Osteoblast (primary cell): ENCODE measurements around the gene ZFHX2. TPM values are rescaled to one million over a fixed set of nuclear protein-coding genes. Genes with fewer than 3 reads are reported as not detected.

Experiments used
- DNase-seq: peaks from one replicate; pipeline ENCODE4 v3.0.0; 2011; ENCODE audit warnings: low spot score, mixed read lengths; ENCODE audit not compliant: insufficient read length; ENCODE audit errors: missing footprints
- H2AFZ ChIP-seq: 2 replicates; pipeline ENCODE4 v1.6.0; 2011; ENCODE audit warnings: mild to moderate bottlenecking, low read length
- H3K27ac ChIP-seq: 2 replicates; pipeline ENCODE4 v1.5.1; 2011; ENCODE audit warnings: mild to moderate bottlenecking, low read depth, low read length, moderate library complexity
- H3K27me3 ChIP-seq: 2 replicates; pipeline ENCODE4 v1.6.0; 2012; ENCODE audit warnings: mild to moderate bottlenecking, control low read depth, inconsistent platforms, low read length, moderate library complexity; ENCODE audit not compliant: insufficient read depth
- H3K36me3 ChIP-seq: 2 replicates; pipeline ENCODE4 v1.5.1; 2011; ENCODE audit warnings: mild to moderate bottlenecking, low read length, control low read depth, moderate library complexity; ENCODE audit not compliant: insufficient read depth
- H3K4me1 ChIP-seq: 2 replicates; pipeline ENCODE4 v1.5.1; 2011; ENCODE audit warnings: mild to moderate bottlenecking, low read length, control low read depth, moderate library complexity; ENCODE audit not compliant: insufficient read depth
- H3K4me2 ChIP-seq: 2 replicates; pipeline ENCODE4 v1.6.0; 2011; ENCODE audit warnings: mild to moderate bottlenecking, low read length; ENCODE audit not compliant: insufficient read depth
- H3K4me3 ChIP-seq: fragments of 200-600 bp; sonication (generic); 3 replicates; pipeline ENCODE4 v1.5.1; 2012; ENCODE audit warnings: mild to moderate bottlenecking, low read length, inconsistent platforms; ENCODE audit not compliant: insufficient read depth
- H3K79me2 ChIP-seq: 2 replicates; pipeline ENCODE4 v1.6.0; 2012; ENCODE audit warnings: mild to moderate bottlenecking, low read length, control low read depth, inconsistent platforms; ENCODE audit not compliant: insufficient read depth
- H3K9me3 ChIP-seq: 2 replicates; pipeline ENCODE4 v1.5.1; 2011; ENCODE audit warnings: low read depth, low read length, control low read depth
- H4K20me1 ChIP-seq: 2 replicates; pipeline ENCODE4 v1.6.0; 2012; ENCODE audit warnings: mild to moderate bottlenecking, low read length, control low read depth; ENCODE audit not compliant: insufficient read depth
- total RNA-seq: library from RNA; depleted of rRNA; stranded (reverse); fragments of >200 nt; gene quantifications from 2 replicates; pipeline ENCODE4 v1.2.3, GENCODE V29; 2012
- TF ChIP-seq, protein P1 (sequence below): IDR thresholded peaks from 2 replicates; pipeline ENCODE4 v1.5.1; 2011; ENCODE audit warnings: mild to moderate bottlenecking, low read depth, low read length, moderate library complexity; ENCODE audit errors: extremely low read depth

Gene ZFHX2
- total RNA-seq, 1 donor, result 0.72 TPM

DNA sequence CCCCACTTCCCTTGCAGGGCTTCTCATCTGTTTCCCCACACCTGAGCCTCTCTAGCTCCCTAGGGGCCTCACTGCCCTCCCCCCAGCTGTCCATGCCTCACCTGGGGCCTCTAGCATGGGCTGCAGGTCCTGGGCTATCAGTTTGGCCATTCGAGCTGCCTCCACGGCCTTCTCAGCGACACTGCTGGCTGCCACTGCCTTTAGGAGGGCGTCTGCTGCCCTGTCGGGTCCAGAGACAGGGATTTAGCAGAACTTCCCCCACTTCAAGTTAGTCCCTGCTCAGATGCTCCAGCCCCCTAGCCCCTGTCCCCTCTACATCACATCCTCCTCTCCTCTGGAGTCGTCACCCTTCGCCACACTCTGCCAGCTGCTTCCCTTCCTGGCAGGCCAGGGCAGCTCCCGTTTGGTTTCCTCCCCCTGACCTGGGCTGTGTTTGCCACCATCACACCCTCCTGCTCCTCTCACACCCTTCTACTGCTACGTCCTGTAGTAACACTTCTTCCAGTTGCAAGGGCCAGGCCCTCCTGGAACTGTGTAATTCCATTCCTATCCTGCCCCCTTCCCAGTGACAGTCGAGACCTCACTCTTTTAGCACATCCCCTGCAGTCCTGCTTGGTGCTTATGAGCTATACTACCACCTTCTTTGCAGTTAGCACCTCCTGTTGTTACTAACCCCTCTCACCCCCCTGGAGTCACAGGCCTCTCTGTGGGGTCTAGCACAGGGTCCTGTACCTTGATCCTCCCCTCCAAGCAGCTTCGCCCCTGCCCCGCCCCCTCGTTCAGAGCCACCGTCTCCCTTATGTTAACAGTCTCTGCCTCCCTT, 20.3 kb upstream of the ZFHX2 start:
- Histone ChIP-seq H3K9me3 (no peaks in the 10 kb centered on the region), H3K27me3 (peaks cover 49% of the 10 kb centered on the region), H3K4me3 (no peak overlapping the region), H3K27ac (no peak overlapping the region), H3K79me2 (no peaks in the 10 kb centered on the region), H3K4me2 (no peak overlapping the region), H3K4me1 (peaks cover 7% of the 10 kb centered on the region), H2AFZ (no peak overlapping the region), H3K36me3 (no peaks in the 10 kb centered on the region), H4K20me1 (no peaks in the 10 kb centered on the region)
- TF ChIP-seq, protein P1, sequence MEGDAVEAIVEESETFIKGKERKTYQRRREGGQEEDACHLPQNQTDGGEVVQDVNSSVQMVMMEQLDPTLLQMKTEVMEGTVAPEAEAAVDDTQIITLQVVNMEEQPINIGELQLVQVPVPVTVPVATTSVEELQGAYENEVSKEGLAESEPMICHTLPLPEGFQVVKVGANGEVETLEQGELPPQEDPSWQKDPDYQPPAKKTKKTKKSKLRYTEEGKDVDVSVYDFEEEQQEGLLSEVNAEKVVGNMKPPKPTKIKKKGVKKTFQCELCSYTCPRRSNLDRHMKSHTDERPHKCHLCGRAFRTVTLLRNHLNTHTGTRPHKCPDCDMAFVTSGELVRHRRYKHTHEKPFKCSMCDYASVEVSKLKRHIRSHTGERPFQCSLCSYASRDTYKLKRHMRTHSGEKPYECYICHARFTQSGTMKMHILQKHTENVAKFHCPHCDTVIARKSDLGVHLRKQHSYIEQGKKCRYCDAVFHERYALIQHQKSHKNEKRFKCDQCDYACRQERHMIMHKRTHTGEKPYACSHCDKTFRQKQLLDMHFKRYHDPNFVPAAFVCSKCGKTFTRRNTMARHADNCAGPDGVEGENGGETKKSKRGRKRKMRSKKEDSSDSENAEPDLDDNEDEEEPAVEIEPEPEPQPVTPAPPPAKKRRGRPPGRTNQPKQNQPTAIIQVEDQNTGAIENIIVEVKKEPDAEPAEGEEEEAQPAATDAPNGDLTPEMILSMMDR, result no peak
- peak; percentile 69 for DNase-seq

DNA sequence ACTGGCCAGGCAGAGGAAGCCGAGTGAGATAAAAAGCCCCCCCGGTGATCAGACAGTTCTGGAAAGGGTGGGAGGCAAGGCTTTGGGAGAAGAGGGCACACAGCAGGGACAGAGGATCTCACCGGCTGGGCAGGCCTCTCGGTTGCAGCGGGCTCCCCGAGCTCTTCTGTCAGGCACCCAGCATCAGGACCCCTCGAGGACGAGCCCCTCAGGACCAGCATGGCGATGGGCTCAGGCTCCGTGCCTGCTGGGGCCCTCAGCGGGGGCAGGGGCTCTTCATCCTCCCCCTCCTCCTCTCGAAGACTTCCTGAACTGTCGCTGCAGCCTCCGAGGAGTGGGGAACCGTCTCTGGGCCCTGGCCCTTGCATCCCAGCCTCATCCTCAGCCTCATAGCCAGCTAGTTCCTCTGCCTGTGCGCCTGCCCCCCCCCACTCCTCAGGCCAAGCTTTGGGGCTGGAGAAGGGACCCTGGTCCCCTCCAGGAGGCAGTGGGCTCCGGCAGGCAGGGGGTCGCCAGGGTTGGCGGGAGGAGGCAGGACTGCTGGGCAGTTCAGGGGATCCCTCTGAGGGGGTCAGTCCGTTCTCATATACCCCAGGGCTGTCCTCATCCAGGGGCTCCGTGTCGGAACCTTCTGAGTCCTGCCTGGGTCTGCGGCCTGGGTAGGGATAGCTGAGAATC, 19.4 kb upstream of the ZFHX2 start:
- Histone ChIP-seq H3K4me2 (no peak overlapping the region), H3K4me1 (peaks cover 12% of the 10 kb centered on the region), H3K9me3 (no peaks in the 10 kb centered on the region), H2AFZ (no peak overlapping the region), H3K4me3 (no peak overlapping the region), H4K20me1 (no peaks in the 10 kb centered on the region), H3K27me3 (peaks cover 40% of the 10 kb centered on the region), H3K27ac (no peak overlapping the region), H3K79me2 (no peaks in the 10 kb centered on the region), H3K36me3 (no peaks in the 10 kb centered on the region)
- TF ChIP-seq, protein P1, result no peak
- peak; percentile 80 for DNase-seq

DNA sequence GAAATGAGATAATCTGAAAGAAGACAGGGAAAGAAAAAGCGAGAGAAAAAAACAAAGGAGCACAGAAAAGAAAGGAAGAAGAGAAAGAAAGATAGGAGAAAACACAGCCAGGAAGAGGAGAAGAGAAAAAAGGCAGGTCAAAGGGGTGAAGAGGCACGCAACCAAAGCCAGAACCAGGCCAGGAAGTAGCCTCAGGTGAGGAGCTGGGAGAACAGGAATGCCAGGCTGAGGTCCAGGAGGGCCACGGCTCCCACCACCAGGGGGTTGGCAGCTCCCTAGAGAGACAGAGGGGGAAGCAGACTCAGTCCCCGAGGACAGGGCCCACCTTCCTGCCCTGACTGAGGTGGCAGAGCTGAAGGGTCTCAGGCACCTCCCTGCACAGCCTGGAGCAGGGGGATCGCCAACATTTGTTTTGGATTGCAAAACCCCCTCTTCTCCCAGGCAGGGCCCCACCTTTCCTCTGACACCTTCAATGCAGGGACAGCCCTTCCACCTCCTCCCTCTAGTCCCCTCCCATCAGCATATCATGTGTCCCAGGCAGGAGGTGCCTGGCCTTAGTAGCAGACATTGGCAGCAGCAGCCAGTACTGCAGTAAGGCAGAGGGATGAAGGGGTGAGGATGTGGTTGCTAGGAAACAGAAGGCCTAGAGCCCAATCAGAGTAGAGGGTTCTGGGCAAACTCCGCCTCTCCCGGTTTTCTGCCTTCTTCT, 18.0 kb upstream of the ZFHX2 start:
- peaks cover 12% of the 10 kb centered on the region for H3K4me1 ChIP-seq
- H2AFZ ChIP-seq, result no peak overlapping the region
- no peak overlapping the region for H3K4me2 ChIP-seq
- no peak overlapping the region for H3K27ac ChIP-seq
- H3K27me3 ChIP-seq, result peaks cover 27% of the 10 kb centered on the region
- TF ChIP-seq, protein P1, result no peak
- H3K36me3 ChIP-seq, result no peaks in the 10 kb centered on the region
- peak; percentile 85 for DNase-seq
- no peaks in the 10 kb centered on the region for H3K9me3 ChIP-seq
- H3K4me3 ChIP-seq, result no peak overlapping the region
- no peaks in the 10 kb centered on the region for H3K79me2 ChIP-seq
- no peaks in the 10 kb centered on the region for H4K20me1 ChIP-seq
